Activated B cell treated with CpG ODN at 0.5 μM for 24 hours (primary cell): ENCODE data around the gene SOSTDC1. TPM values are rescaled to one million over a fixed set of nuclear protein-coding genes. Genes with fewer than 3 reads are reported as not detected.

Experiments
- ATAC-seq: fragments of 200-7000 bp; cut with Tn5 transposase; one replicate; pipeline ENCODE4 v1.10.0; 2021; ENCODE audit warnings: low read depth, mild to moderate bottlenecking, moderate library complexity
- CTCF ChIA-PET: fragments of 350-600 bp; sonication (Branson Sonifier 250); formaldehyde crosslinking; loops from one replicate; lab custom pipeline; 2021; ENCODE audit warnings: antibody characterized with exemption; lab: Charles Lee
- POLR2A ChIA-PET: fragments of 350-600 bp; sonication (Branson Sonifier 250); formaldehyde crosslinking; loops from one replicate; lab custom pipeline; 2021; ENCODE audit warnings: antibody characterized with exemption; lab: Charles Lee
- DNase-seq: peaks from one replicate; pipeline ENCODE4 v3.0.0; 2022
- H3K27ac Mint-ChIP-seq: one replicate; pipeline ENCODE4 v1.8.0; 2020; ENCODE audit warnings: mixed read lengths
- H3K27me3 Mint-ChIP-seq: one replicate; pipeline ENCODE4 v1.8.0; 2021; ENCODE audit warnings: mixed read lengths
- H3K36me3 Mint-ChIP-seq: one replicate; pipeline ENCODE4 v1.8.0; 2021; ENCODE audit warnings: low read depth, mixed read lengths
- H3K4me1 Mint-ChIP-seq: one replicate; pipeline ENCODE4 v1.8.0; 2021; ENCODE audit warnings: mixed read lengths
- H3K4me3 Mint-ChIP-seq: one replicate; pipeline ENCODE4 v1.8.0; 2020; ENCODE audit warnings: mild to moderate bottlenecking, mixed read lengths
- H3K9me3 Mint-ChIP-seq: one replicate; pipeline ENCODE4 v1.8.0; 2020; ENCODE audit warnings: mixed read lengths
- CTCF ChIP-seq: fragments of 200-600 bp; IDR thresholded peaks from one replicate; pipeline ENCODE4 v1.8.0; 2022; ENCODE audit warnings: antibody characterized with exemption, mild to moderate bottlenecking
- intact Hi-C: fragments of 100-400 bp; cut with micrococcal nuclease; formaldehyde crosslinking; loops from one replicate; pipeline ENCODE4 v1.15.1; 2024
- total RNA-seq: library from RNA; stranded (reverse); gene quantifications from 2 replicates; pipeline ENCODE4 v1.2.3, GENCODE V29; 2022

The SOSTDC1 gene
- total RNA-seq, 1 donor from 2014 or later, result not detected

GRCh38 chr7:16484453-16485158, 19.1 kb upstream of the SOSTDC1 start:
- intact Hi-C loops, result no loop called here
- Mint-ChIP-seq H3K4me3 (no peak overlapping the region), H3K4me1 (no peaks in the 10 kb centered on the region), H3K27me3 (no peaks in the 10 kb centered on the region), H3K9me3 (no peaks in the 10 kb centered on the region), H3K36me3 (no peaks in the 10 kb centered on the region), H3K27ac (no peak overlapping the region)
- ATAC-seq (no peak), DNase-seq (no peak)
- ChIA-PET POLR2A (no interaction called here), CTCF (no interaction called here)
- TF ChIP-seq CTCF, result no peak

- TF ChIP-seq CTCF, result no peak
- POLR2A ChIA-PET, result interaction anchor here (0.5 kb wide), 1 partner anchor 126 kb away, joined by 4 read pairs; no protein-coding TSS in a partner anchor
- ATAC-seq (no peak), DNase-seq (no peak)
- H3K27ac Mint-ChIP-seq, result no peak overlapping the region
- no peaks in the 10 kb centered on the region for H3K36me3 Mint-ChIP-seq
- CTCF ChIA-PET, result no interaction called here
- H3K4me1 Mint-ChIP-seq, result no peaks in the 10 kb centered on the region
- no peak overlapping the region for H3K4me3 Mint-ChIP-seq
- peaks cover 2% of the 10 kb centered on the region for H3K27me3 Mint-ChIP-seq
- no peaks in the 10 kb centered on the region for H3K9me3 Mint-ChIP-seq
- intact Hi-C loops, result no loop called here
Observed at GRCh38 chr7:16479591-16479990, 14.1 kb upstream of the SOSTDC1 start.

- Mint-ChIP-seq H3K27me3 (peaks cover 2% of the 10 kb centered on the region), H3K9me3 (no peaks in the 10 kb centered on the region), H3K4me1 (no peaks in the 10 kb centered on the region), H3K4me3 (no peak overlapping the region), H3K27ac (no peak overlapping the region), H3K36me3 (no peaks in the 10 kb centered on the region)
- POLR2A ChIA-PET, result interaction anchor here (0.5 kb wide), 1 partner anchor 127 kb away, joined by 4 read pairs; no protein-coding TSS in a partner anchor
- intact Hi-C loops, result no loop called here
- TF ChIP-seq CTCF, result no peak
- CTCF ChIA-PET, result no interaction called here
- ATAC-seq (no peak), DNase-seq (no peak)
Observed at GRCh38 chr7:16479161-16479560, 13.6 kb upstream of the SOSTDC1 start.

GRCh38 chr7:16471933-16472332, 6.4 kb upstream of the SOSTDC1 start:
- H3K9me3 Mint-ChIP-seq, result no peaks in the 10 kb centered on the region
- no peak for TF ChIP-seq CTCF
- H3K27ac Mint-ChIP-seq, result no peak overlapping the region
- H3K27me3 Mint-ChIP-seq, result peaks cover 9% of the 10 kb centered on the region
- CTCF ChIA-PET, result no interaction called here
- POLR2A ChIA-PET, result no interaction called here
- no peaks in the 10 kb centered on the region for H3K4me1 Mint-ChIP-seq
- intact Hi-C loops, result no loop called here
- H3K4me3 Mint-ChIP-seq, result no peak overlapping the region
- ATAC-seq (no peak), DNase-seq (no peak)
- H3K36me3 Mint-ChIP-seq, result no peaks in the 10 kb centered on the region

GRCh38 chr7:16463949-16464715, 1.4 kb downstream of the SOSTDC1 start:
- POLR2A ChIA-PET, result no interaction called here
- no peak overlapping the region for H3K27ac Mint-ChIP-seq
- H3K4me3 Mint-ChIP-seq, result no peak overlapping the region
- no peaks in the 10 kb centered on the region for H3K9me3 Mint-ChIP-seq
- CTCF ChIA-PET, result no interaction called here
- ATAC-seq (no peak), DNase-seq (no peak)
- intact Hi-C loops, result no loop called here
- no peaks in the 10 kb centered on the region for H3K36me3 Mint-ChIP-seq
- no peak for TF ChIP-seq CTCF
- no peaks in the 10 kb centered on the region for H3K4me1 Mint-ChIP-seq
- H3K27me3 Mint-ChIP-seq, result peaks cover 3% of the 10 kb centered on the region
